Middle frontal gyrus (tissue), 1 donor: ENCODE measurements around the gene EMILIN2.

ENCODE experiments used
- DNase-seq: peaks from one replicate; pipeline ENCODE4 v3.0.0-alpha.2; 2015; ENCODE audit warnings: low spot score; ENCODE audit errors: extremely low spot score

The EMILIN2 gene

DNA sequence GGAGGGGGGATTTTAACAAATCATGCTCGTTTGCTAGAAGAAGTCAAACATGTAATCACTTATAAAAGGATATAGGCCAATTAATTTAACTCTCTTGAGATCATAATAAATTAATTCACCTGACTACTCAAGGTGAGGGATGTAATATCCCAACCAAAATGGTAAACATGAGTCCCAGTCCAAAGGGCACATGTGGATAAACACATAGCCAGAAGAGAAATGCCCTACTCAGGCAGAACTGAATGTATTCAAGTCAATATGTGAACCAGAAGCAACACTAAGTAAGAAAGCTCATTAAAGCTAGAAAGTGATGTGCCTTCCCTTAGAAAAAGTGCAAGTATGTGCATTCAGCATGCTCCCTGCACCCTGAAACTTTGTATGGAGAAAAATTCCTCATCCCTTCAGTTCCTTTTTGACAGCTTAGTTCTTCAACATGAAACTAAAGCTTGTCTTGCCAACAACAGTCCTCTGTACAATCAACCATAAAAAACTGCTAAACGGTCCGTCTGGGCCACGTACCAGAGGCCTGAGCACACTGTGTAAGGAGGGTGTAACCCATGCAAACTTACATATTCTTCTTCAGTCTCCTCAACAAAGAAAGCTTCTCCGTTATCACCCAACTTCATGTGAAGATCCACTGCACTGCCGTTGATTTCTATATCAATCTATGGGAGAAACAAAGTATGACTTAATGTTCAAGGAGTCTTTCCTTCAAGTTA is 107.3 kb downstream of the EMILIN2 start:
- DNase-seq: no peak

DNA sequence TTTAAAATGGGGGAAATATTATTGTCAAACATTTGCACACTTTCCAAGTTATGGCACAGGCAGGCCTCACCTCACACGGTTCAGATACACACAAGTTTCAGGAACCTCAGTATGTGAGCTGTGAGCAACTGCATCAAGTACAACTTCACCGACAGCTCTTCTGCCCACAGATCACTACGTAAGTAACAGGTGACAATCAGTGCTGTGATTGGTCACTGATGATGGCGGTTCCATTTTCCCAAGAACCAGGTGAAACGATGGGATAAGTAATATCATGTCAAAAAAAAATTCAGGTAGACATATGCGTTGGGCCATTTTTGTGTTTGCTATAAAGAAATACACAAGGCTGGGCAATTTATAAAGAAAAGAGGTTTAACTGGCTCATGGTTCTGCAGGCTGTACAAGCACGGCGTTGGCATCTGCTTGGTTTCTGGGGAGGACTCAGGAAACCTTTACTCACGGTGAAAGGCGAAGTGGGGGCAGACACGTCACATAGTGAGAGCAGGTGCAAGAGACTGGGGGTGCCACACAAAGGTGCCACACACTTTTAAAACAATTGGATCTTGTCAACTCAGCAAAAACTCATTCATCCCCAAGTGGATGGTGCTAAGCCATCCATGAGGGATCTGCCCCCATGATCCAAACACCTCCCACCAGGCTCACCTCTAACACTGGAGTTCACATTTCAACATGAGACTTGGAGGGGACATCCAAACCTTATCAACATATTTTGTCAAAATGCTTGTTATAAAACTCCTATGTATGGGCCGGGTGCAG is 108.3 kb downstream of the EMILIN2 start:
- DNase-seq: no peak

DNA sequence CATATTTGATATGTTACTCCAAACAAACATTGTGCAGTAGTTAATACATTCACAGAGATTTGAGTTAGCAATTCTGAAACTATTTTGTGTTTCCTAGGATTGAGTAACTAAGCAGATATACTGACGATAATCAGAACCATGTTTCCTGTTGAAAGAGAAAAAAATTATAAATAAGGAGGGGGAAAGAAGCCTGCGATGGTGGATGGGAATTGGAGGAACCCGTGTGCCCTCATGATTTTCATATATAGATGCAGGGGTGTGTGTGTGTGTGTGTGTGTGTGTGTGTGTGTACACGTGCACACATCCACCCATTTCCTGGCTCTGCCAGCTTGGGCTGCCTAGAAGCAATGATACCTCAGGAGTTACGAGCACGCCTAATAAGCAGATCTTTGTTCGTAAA is 109.2 kb downstream of the EMILIN2 start:
- DNase-seq: no peak

DNA sequence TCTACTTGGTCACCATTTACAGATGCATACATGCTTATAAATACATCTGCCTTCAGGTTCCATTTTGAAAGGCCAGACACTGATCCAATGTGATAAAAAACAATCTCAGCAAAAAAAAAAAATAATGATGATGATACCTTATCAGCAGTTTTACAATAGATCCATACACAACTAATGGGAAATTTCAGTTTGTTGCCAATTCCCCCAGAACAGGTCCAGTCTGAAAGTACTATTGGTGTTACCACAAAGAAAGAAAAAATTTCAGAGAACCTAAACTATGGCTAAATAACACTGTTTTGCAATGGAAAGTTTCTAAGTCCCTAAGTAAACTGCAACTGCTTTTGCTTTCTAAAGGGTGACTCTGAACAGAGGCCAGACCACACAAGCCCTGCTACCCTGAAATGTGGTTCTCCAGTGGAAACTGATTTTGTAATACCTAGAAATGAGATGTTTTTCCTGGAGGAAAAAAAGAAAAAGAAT is 112.1 kb downstream of the EMILIN2 start:
- no peak for DNase-seq

DNA sequence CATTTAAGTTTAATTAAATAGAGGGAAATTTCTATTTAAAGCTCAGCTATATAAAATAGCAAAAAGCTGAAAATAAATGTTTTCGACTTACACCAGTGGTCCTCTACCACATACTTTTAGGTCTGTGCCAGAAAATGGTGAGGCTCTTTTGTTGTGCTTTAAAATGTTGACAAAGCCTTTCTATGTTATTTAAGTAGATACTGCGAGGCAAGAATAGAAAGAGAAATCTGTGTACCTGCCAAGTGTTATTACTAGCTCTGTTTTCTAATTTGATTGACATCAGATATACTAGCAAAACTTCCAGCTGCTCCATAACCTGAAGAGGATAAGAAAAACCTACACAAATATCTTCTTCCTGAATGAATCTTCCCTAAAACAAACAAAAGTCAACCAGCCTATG is 112.5 kb downstream of the EMILIN2 start:
- no peak for DNase-seq

DNA sequence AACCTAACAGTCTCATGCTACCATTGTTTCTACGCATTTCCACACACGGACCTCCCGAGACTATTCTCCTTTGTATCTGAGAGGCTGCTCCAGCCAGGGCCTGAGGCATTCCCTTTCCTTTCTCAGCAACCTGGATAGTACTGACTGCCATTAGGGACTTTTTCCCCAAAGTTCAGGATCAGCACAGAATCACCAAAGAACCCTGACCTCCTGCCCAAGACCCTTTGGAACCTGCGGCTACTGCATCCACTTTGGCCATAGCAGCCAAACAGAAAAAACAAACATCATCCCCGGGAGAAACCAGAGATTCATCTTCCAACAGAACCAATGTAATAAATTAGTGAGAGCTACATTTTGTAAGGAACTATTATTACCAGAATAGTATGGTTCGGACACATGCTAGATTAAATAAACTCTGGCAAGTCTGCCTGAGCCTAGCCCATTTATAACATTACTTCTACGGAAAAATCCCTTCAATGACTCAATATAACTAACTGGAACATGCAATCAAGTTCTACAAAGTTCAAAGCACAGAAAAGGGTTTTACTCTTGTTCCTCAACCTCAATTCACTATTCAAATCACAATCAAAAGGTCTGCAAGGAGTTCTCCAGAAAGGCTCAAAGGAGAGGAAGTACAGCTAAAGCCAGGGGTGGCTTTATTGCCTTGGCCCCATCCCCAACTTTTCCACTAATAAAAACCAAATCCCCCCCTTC is 114.3 kb downstream of the EMILIN2 start:
- no peak for DNase-seq

DNA sequence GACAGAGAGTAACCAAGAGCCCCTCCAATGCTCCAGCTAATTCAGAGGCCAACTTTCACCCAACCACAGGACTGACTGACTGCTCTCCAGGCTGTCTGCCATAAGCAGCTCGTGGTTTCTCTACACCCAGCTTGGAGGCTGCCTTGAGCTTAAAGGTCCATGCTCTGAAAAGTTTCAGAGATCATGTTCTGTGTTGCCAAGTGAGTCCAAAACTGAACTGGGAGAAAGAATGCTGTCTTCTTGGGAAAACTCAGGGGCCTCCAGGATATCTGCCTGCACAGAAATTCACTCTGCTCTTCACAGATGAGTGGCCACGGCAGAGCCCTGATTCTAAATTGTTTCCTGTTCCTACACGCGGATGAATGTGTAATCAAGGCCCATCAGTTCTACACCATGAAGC is 115.0 kb downstream of the EMILIN2 start:
- DNase-seq: no peak

DNA sequence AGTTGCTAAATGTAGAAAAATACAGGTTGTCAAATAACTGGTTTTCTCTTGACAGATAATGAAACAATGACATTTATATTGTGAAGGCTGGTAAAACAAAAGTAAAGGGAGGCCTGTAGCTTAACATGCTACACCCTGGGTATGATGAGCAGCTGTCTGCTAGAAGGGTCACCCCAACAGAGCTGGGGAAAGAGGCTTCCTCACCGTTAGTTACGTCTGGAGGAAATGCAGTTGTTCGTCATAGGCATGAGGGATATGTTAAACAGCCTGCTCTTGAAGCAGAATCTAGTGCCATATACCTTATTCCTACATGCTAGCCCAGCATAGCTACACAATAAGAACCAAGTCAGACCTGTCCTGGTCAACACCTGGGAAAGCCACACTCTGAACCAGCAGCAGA is 116.2 kb downstream of the EMILIN2 start:
- no peak for DNase-seq

DNA sequence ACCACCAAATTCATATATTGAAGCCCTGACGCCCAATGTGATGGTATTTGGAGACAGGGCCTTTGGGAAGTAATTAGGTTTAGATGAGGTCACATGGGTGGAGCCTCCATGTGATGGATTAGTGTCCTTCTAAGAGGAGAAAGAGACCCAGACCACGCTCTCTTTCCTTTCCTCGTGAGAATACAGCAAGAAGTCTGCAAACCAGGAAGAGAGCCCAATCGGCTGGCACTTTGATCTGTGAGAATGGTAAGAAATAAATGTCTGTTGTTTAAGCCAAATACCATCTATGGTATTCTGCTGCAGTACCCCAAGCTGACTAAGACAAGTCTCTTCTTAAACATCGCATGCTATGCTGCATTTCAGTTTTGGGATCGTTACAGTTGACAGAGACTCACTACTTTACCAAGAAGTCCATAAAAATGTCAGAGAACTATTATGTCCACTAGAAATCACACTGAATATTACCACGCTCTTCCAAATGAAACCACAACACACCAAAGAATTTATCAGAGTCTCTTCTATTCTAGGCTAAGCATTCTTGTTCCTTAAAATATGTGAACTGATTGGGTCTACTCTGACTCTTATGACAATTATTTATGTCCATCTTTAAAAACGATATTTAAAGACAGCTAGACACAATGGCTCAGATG is 117.7 kb downstream of the EMILIN2 start:
- no peak for DNase-seq
